ENCODE results near the gene CNOT4. TPM values are rescaled to one million over a fixed set of nuclear protein-coding genes. Genes with fewer than 3 reads are reported as not detected.

Gene CNOT4
- total RNA-seq, 1 experiment from 2014 or later: 16.6 TPM

- H3K27ac ChIP-seq (ENCODE audit: low read depth, low read length): no peak overlapping the region
- no peaks in the 10 kb centered on the region for H3K36me3 ChIP-seq (ENCODE audit: control insufficient read depth in 1 of 2, insufficient read depth in 2 of 2, low read length in 2 of 2)
- H3K9me2 ChIP-seq (ENCODE audit: insufficient read depth): no peaks in the 10 kb centered on the region
- ChIA-PET CTCF (interaction anchor here (2.3 kb wide), 1 partner anchor 130 kb away, joined by 4 read pairs; no protein-coding TSS in a partner anchor), RAD21 (ENCODE audit: low non-redundant PET in 1 of 2, low total read pairs in 2 of 2, uncharacterized antibody in 2 of 2, unreplicated experiment in 2 of 2) (no interaction called here), POLR2A (no interaction called here)
- no peak overlapping the region for H3K4me2 ChIP-seq (ENCODE audit: low read length)
- no peak overlapping the region for H2AFZ ChIP-seq (ENCODE audit: low read depth, low read length, poor library complexity, severe bottlenecking)
- TF ChIP-seq ZBTB33 (IDR thresholded peaks at IDR 0.05; ENCODE audit: extremely low read depth, insufficient replicate concordance, low read length): no peak
- no peak for TF ChIP-seq EZH2 (IDR thresholded peaks at IDR 0.05)
- no peak for TF ChIP-seq CBX3 (IDR thresholded peaks at IDR 0.05; ENCODE audit: low read depth)
- TF ChIP-seq CTCF (IDR thresholded peaks at IDR 0.05 in 2 of 3, conservative IDR thresholded peaks at IDR 0.05 in 1 of 3; ENCODE audit: borderline replicate concordance in 1 of 3, insufficient read depth in 1 of 3, low read depth in 2 of 3, low read length in 2 of 3): no peak
- TF ChIP-seq YY1 (IDR thresholded peaks at IDR 0.05; ENCODE audit: extremely low read depth, insufficient replicate concordance, low read depth, low read length): no peak
- TF ChIP-seq ZFX (IDR thresholded peaks at IDR 0.05): no peak
- no TSS peak for BruUV-seq (replicated peaks)
- H3K4me1 ChIP-seq (ENCODE audit: control insufficient read depth in 1 of 2, insufficient read depth in 2 of 2, low read length in 2 of 2): peaks cover 11 to 28% of the 10 kb centered on the region in 2 experiments
- no peak for DNase-seq (ENCODE audit: low read depth, low spot score)
- no peaks in the 10 kb centered on the region for H3K79me2 ChIP-seq (ENCODE audit: insufficient read depth, low read length)
- no peak for ATAC-seq
- no peaks in the 10 kb centered on the region for H3K27me3 ChIP-seq (ENCODE audit: insufficient read depth, low read length)
- H4K20me1 ChIP-seq (ENCODE audit: insufficient read depth): no peaks in the 10 kb centered on the region
- no peaks in the 10 kb centered on the region for H3K9me3 ChIP-seq (ENCODE audit: control insufficient read depth in 1 of 2, insufficient read depth in 1 of 2, low read depth in 1 of 2, low read length in 2 of 2)
- no peak overlapping the region for H3K9ac ChIP-seq (ENCODE audit: low read length)
- H3K4me3 ChIP-seq (replicated peaks in 1 of 2; ENCODE audit: low read depth in 1 of 2, low read length in 2 of 2): no peak overlapping the region
- intact Hi-C loops (cut with micrococcal nuclease): no loop called here
Observed at GRCh38 chr7:135514856-135515255, 5.0 kb upstream of the CNOT4 start.
